HG02943 (cell line): ENCODE data around the gene SULT1C3.

ENCODE experiments used
- ATAC-seq: cut with Tn5 transposase; IDR thresholded peaks from one replicate; pipeline ENCODE4 v1.9.1; 2021; ENCODE audit warnings: mild to moderate bottlenecking, low read depth, moderate library complexity; ENCODE audit not compliant: unreplicated experiment

The SULT1C3 gene

DNA sequence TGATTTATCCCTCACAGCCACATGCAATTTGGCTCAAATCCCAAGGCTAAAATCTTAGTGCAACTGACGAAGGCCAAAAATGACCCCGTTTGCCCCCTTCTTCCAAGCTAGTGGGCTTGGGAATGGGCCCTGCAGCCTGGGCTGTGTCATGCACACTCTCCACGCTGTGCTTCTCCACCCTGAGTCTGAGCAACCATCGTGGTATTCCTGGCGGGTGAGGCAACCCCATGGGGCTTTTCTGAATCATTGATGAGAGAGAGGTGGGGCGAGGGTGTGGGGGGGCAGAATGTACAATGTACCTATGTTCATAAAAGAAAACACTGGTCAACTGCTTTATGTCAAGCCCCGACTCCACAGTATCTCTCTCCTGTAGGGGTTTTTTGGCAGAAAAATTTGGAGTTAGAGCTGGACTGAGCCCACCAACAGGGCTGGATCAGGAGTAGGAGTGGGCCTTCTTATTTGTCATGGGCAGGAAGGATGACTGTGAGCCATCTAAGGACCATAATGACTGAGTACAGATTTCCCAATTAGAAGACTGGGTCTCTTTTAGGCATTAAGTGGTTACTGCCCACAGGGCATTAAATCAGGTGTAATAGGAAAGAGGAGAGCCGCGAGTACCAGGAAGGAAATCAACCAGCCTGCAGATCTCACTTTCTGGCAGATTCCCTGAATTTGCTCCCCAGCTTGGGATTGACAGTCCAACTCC, 57.8 kb downstream of the SULT1C3 start:
- ATAC-seq: no peak

DNA sequence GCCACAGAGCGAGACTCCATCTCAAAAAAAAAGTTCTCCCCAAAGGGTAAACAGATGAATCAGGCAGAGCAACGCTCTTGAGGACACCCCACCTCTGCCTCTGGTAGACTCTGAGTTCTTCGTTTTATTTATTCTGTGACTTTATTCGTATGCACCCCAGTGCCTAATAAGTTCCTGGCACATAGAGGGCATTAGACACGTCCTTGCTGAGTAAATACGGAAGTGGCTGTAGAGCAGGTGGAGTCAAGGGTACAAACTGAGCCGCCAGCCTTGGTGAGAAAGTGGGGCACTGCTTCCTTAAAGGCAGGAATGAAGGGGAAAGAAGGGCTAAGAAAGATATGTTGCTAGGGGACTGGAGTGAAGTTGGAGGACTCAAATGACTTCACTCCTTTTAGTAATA, 61.8 kb downstream of the SULT1C3 start:
- no peak for ATAC-seq

DNA sequence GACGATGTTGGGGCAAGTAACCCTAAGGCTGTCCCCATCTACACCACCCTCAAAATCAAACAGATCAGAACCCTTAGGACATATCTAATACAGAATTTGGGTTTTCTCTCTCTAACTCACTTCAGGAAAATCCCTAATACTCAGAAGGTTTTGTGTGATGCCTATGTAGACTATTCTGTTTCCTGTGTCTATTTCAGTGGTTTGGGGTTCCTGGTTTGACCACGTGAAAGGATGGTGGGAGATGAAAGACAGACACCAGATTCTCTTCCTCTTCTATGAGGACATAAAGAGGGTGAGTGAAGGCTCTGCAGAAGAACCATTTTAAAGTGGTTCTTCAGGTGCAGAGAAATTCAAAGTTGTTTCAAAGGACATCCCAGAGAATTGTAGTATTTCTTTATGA, 65.2 kb downstream of the SULT1C3 start:
- ATAC-seq: no peak

DNA sequence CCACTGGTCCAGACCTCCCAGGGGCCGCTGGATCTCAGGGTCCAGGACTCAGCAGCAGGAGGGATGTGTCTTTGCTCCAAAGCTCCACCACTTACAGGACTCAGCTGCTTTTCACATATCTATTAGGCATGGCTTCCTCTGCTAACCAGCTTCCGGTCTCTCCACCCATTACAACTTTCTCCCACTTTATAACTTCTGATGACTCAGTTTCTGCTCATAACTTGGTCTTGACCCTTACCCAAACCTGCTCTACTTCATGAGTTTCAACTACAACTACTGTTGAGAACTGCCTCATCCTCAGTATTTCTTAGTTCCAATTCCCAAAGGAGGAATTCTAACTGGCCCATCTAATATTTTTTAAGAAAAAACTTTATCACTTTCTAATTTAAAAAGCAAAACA, 66.1 kb downstream of the SULT1C3 start:
- no peak for ATAC-seq

DNA sequence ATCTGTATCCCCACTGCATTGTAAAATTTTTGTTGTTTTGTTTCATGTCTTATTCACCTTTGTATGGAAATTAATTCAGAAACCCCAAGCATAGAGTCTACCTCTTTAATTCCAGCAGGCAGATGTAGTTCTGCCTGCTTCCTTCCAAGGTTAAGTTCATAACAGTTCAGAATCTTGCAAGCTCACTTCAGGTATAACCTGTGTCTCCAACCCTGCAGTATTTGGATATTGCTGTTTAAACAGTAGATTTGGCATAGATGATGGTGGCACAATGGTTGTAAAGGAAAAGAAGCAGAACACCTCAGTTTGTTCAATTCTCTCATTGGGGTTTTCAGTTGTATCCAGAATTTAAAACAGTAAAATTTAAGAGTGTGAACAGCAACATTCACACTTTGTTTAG, 70.1 kb downstream of the SULT1C3 start:
- ATAC-seq: no peak
